ENCODE data around the gene PRSS33.

Gene PRSS33

GRCh38 chr16:2819939-2820835 is 32.8 kb upstream of the PRSS33 start:
- no peak for DNase-seq

GRCh38 chr16:2819179-2819938 is 32.0 kb upstream of the PRSS33 start:
- DNase-seq, result no peak

- DNase-seq, result no peak
Observed at GRCh38 chr16:2818272-2818876, 31.0 kb upstream of the PRSS33 start.

GRCh38 chr16:2817340-2818271 is 30.2 kb upstream of the PRSS33 start:
- no peak for DNase-seq

GRCh38 chr16:2816751-2817339 is 29.5 kb upstream of the PRSS33 start, which contains the start of gene PRSS21:
TSS of gene PRSS21 (plus strand) at chr16:2817237. CDS start at chr16:2817269, 32 bp downstream.
- peak; percentile 11 for DNase-seq

GRCh38 chr16:2815299-2815771 is 28.0 kb upstream of the PRSS33 start:
- DNase-seq, result no peak

- DNase-seq, result no peak
Observed at GRCh38 chr16:2814551-2815298, 27.4 kb upstream of the PRSS33 start.

- DNase-seq, result no peak
Observed at GRCh38 chr16:2813771-2814221, 26.4 kb upstream of the PRSS33 start.

- no peak for DNase-seq
Observed at GRCh38 chr16:2811703-2812471, 24.5 kb upstream of the PRSS33 start.

- DNase-seq, result no peak
Observed at GRCh38 chr16:2810651-2811050, 23.3 kb upstream of the PRSS33 start.

GRCh38 chr16:2809149-2809760 is 21.9 kb upstream of the PRSS33 start:
- no peak for DNase-seq

- DNase-seq, result no peak
Observed at GRCh38 chr16:2808181-2808580, 20.8 kb upstream of the PRSS33 start.

- no peak for DNase-seq
Observed at GRCh38 chr16:2806286-2806685, 18.9 kb upstream of the PRSS33 start.

GRCh38 chr16:2804728-2805127 is 17.4 kb upstream of the PRSS33 start:
- DNase-seq, result no peak

- DNase-seq, result no peak
Observed at GRCh38 chr16:2803545-2804195, 16.3 kb upstream of the PRSS33 start.

GRCh38 chr16:2799859-2800226 is 12.5 kb upstream of the PRSS33 start:
- DNase-seq, result no peak

- no peak for DNase-seq
Observed at GRCh38 chr16:2799205-2799858, 12.0 kb upstream of the PRSS33 start.

- no peak for DNase-seq
Observed at GRCh38 chr16:2798723-2799204, 11.4 kb upstream of the PRSS33 start.
